HEK293T (cell line): Measurements from ENCODE around the gene NEUROD2.

Experiments
- FOXK2 ChIP-seq: fragments of 450-650 bp; IDR thresholded peaks from 2 replicates; pipeline ENCODE4 v1.6.1; 2016; ENCODE audit warnings: mild to moderate bottlenecking
- FOXM1 ChIP-seq: fragments of 450-650 bp; IDR thresholded peaks from 2 replicates; pipeline ENCODE4 v1.6.1; 2017; ENCODE audit warnings: mild to moderate bottlenecking, borderline replicate concordance
- HDGF ChIP-seq: fragments of 450-650 bp; IDR thresholded peaks from 2 replicates; pipeline ENCODE4 v1.6.1; 2017; ENCODE audit warnings: antibody characterized with exemption, borderline replicate concordance
- NFRKB ChIP-seq: fragments of 450-650 bp; IDR thresholded peaks from 2 replicates; pipeline ENCODE4 v1.6.1; 2016; ENCODE audit warnings: mild to moderate bottlenecking, moderate library complexity
- SP1 ChIP-seq: fragments of 450-650 bp; IDR thresholded peaks from 2 replicates; pipeline ENCODE4 v1.6.1; 2017
- SUZ12 ChIP-seq: fragments of 450-650 bp; IDR thresholded peaks from 2 replicates; pipeline ENCODE4 v1.6.1; 2016; ENCODE audit warnings: mild to moderate bottlenecking
- TARDBP ChIP-seq: fragments of 450-650 bp; IDR thresholded peaks from 2 replicates; pipeline ENCODE4 v1.6.1; 2016
- ZNF384 ChIP-seq: fragments of 450-650 bp; IDR thresholded peaks from 2 replicates; pipeline ENCODE4 v1.6.1; 2016
- TF ChIP-seq, protein P1 (sequence below): fragments of 450-650 bp; IDR thresholded peaks from 2 replicates; pipeline ENCODE4 v1.6.1; 2016

GRCh38 chr17:39579318-39580081 is 28.2 kb downstream of the NEUROD2 start:
- TF ChIP-seq NFRKB (no peak), TARDBP (no peak), FOXK2 (no peak), ZNF384 (no peak), SUZ12 (no peak), SP1 (no peak), HDGF (no peak), FOXM1 (no peak)
- TF ChIP-seq, protein P1, sequence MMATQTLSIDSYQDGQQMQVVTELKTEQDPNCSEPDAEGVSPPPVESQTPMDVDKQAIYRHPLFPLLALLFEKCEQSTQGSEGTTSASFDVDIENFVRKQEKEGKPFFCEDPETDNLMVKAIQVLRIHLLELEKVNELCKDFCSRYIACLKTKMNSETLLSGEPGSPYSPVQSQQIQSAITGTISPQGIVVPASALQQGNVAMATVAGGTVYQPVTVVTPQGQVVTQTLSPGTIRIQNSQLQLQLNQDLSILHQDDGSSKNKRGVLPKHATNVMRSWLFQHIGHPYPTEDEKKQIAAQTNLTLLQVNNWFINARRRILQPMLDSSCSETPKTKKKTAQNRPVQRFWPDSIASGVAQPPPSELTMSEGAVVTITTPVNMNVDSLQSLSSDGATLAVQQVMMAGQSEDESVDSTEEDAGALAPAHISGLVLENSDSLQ = no peak
